Natural killer cell (primary cell): ENCODE measurements around the gene GATB. TPM values are rescaled to one million over a fixed set of nuclear protein-coding genes. Genes with fewer than 3 reads are reported as not detected.

Experiments used
- ATAC-seq, 3 donors: fragments of 150-1000 bp in 2 of 3; fragments of 200-7000 bp in 1 of 3; cut with Tn5 transposase; 1 replicate in 1 of 3; 2 replicates in 2 of 3; pipeline ENCODE4 v1.10.0; 2021; ENCODE audit warnings: mild to moderate bottlenecking in 2 of 3, moderate library complexity in 2 of 3
- DNase-seq, 2 donors: peaks; one replicate each; pipeline versions ENCODE4 v3.0.0 to v3.0.0-alpha.2; 2013 to 2021; ENCODE audit warnings: mixed read lengths in 1 of 2
- H3K27ac ChIP-seq: one replicate; pipeline ENCODE4 v1.5.1; 2013; ENCODE audit warnings: mild to moderate bottlenecking, low read length
- H3K27me3 ChIP-seq: one replicate; pipeline ENCODE4 v1.6.1; 2013; ENCODE audit warnings: low read length; ENCODE audit not compliant: control insufficient read depth, insufficient read depth
- H3K36me3 ChIP-seq: one replicate; pipeline ENCODE4 v1.6.1; 2013; ENCODE audit warnings: low read length; ENCODE audit not compliant: control insufficient read depth, insufficient read depth
- H3K4me1 ChIP-seq: one replicate; pipeline ENCODE4 v1.6.1; 2013; ENCODE audit warnings: low read length; ENCODE audit not compliant: control insufficient read depth, insufficient read depth
- H3K4me3 ChIP-seq: one replicate; pipeline ENCODE4 v1.5.1; 2013; ENCODE audit warnings: low read length
- H3K9me3 ChIP-seq: one replicate; pipeline ENCODE4 v1.6.1; 2013; ENCODE audit warnings: low read length; ENCODE audit not compliant: control insufficient read depth, insufficient read depth
- H3K27ac Mint-ChIP-seq, 2 donors: one replicate each; pipeline ENCODE4 v1.8.0; 2022; ENCODE audit warnings: mild to moderate bottlenecking in 2 of 2, mixed read lengths in 2 of 2, moderate library complexity in 1 of 2
- H3K27me3 Mint-ChIP-seq, 2 donors: one replicate each; pipeline ENCODE4 v1.8.0; 2022; ENCODE audit warnings: low read depth in 2 of 2, mixed read lengths in 2 of 2
- H3K36me3 Mint-ChIP-seq: one replicate; pipeline ENCODE4 v1.8.0; 2022; ENCODE audit warnings: mixed read lengths
- H3K4me1 Mint-ChIP-seq, 2 donors: one replicate each; pipeline ENCODE4 v1.8.0; 2022; ENCODE audit warnings: mixed read lengths in 2 of 2
- H3K4me3 Mint-ChIP-seq: one replicate; pipeline ENCODE4 v1.8.0; 2022; ENCODE audit warnings: mild to moderate bottlenecking, moderate library complexity, mixed read lengths
- H3K9me3 Mint-ChIP-seq, 2 donors: one replicate each; pipeline ENCODE4 v1.8.0; 2022; ENCODE audit warnings: mixed read lengths in 2 of 2
- CTCF ChIP-seq: fragments of 200-600 bp; IDR thresholded peaks from one replicate; pipeline ENCODE4 v1.8.0; 2022; ENCODE audit warnings: antibody characterized with exemption
- WGBS: methylation state at CpG from one replicate; pipeline ENCODE4 v1.1.7; 2013; ENCODE audit warnings: missing lambda C conversion rate; ENCODE audit not compliant: insufficient coverage; 5-methylcytosine and 5-hydroxymethylcytosine counted together
- intact Hi-C: fragments of 100-400 bp; cut with micrococcal nuclease; formaldehyde crosslinking; loops from one replicate; pipeline ENCODE4 v1.14.2; 2022
- total RNA-seq, 4 donors: library from RNA; stranded (reverse); fragments of 120-200 nt in 1 of 4; gene quantifications; one replicate each; pipeline versions ENCODE4 v1.2.3 to v1.2.4, GENCODE V29; 2013 to 2022

Gene GATB
- total RNA-seq, 3 donors from 2014 or later (not counting 1 experiment from before 2014, with no cell fraction given), result 5.6 to 7.2 (median 6.3) TPM

GRCh38 chr4:151728006-151728405 is 32.8 kb downstream of the GATB start:
- 90% methylated on average over 1 of the region's 1 CpG for WGBS
- DNase-seq, result no peak
- Histone ChIP-seq H3K4me1 (no peaks in the 10 kb centered on the region), H3K4me3 (no peak overlapping the region), H3K27me3 (no peaks in the 10 kb centered on the region), H3K27ac (no peak overlapping the region), H3K36me3 (no peaks in the 10 kb centered on the region), H3K9me3 (no peaks in the 10 kb centered on the region)
- Mint-ChIP-seq H3K27ac (no peak overlapping the region), H3K4me3 (no peak overlapping the region), H3K9me3 (no peaks in the 10 kb centered on the region), H3K27me3 (no peaks in the 10 kb centered on the region), H3K4me1 (peaks cover 10 to 14% of the 10 kb centered on the region in 2 donors), H3K36me3 (no peaks in the 10 kb centered on the region)
- no peak for ATAC-seq
- intact Hi-C loops, result no loop called here
- TF ChIP-seq CTCF, result no peak

GRCh38 chr4:151727365-151727764 is 33.4 kb downstream of the GATB start:
- no peaks in the 10 kb centered on the region for H3K36me3 Mint-ChIP-seq
- no peak overlapping the region for H3K4me3 ChIP-seq

GRCh38 chr4:151725087-151725486 is 35.7 kb downstream of the GATB start:
- no peaks in the 10 kb centered on the region for H3K36me3 ChIP-seq
- Mint-ChIP-seq H3K36me3 (no peaks in the 10 kb centered on the region), H3K9me3 (no peaks in the 10 kb centered on the region), H3K4me1 (peaks cover 10 to 14% of the 10 kb centered on the region in 2 donors), H3K4me3 (no peak overlapping the region), H3K27me3 (no peaks in the 10 kb centered on the region), H3K27ac (no peak overlapping the region)
- WGBS, result 95% methylated on average over 2 of the region's 2 CpGs
- no peak overlapping the region for H3K27ac ChIP-seq
- no peaks in the 10 kb centered on the region for H3K9me3 ChIP-seq
- ATAC-seq, result no peak
- no peak overlapping the region for H3K4me3 ChIP-seq
- H3K4me1 ChIP-seq, result no peaks in the 10 kb centered on the region
- TF ChIP-seq CTCF, result no peak
- DNase-seq, result no peak
- intact Hi-C loops, result no loop called here
- no peaks in the 10 kb centered on the region for H3K27me3 ChIP-seq

More at GRCh38 chr4:151727365-151727764, 33.4 kb downstream of the GATB start:
- H3K27me3 ChIP-seq, result no peaks in the 10 kb centered on the region
- TF ChIP-seq CTCF, result no peak
- H3K36me3 ChIP-seq, result no peaks in the 10 kb centered on the region
- no peaks in the 10 kb centered on the region for H3K4me1 ChIP-seq
- Mint-ChIP-seq H3K4me1 (peaks cover 10 to 14% of the 10 kb centered on the region in 2 donors), H3K27ac (no peak overlapping the region), H3K9me3 (no peaks in the 10 kb centered on the region), H3K4me3 (no peak overlapping the region), H3K27me3 (no peaks in the 10 kb centered on the region)
- no peak overlapping the region for H3K27ac ChIP-seq
- DNase-seq (no peak), ATAC-seq (no peak)
- H3K9me3 ChIP-seq, result no peaks in the 10 kb centered on the region
- WGBS, result 93% methylated on average over 1 of the region's 1 CpG
- intact Hi-C loops, result no loop called here

- no peak overlapping the region for H3K27ac Mint-ChIP-seq
These were observed 38.9 kb downstream of the GATB start for GRCh38 chr4:151721916-151722315.

More at GRCh38 chr4:151721916-151722315, 38.9 kb downstream of the GATB start:
- H3K27me3 Mint-ChIP-seq, result no peaks in the 10 kb centered on the region
- Histone ChIP-seq H3K9me3 (no peaks in the 10 kb centered on the region), H3K36me3 (no peaks in the 10 kb centered on the region), H3K4me1 (no peaks in the 10 kb centered on the region), H3K27me3 (no peaks in the 10 kb centered on the region), H3K4me3 (no peak overlapping the region), H3K27ac (no peak overlapping the region)
- ATAC-seq, result no peak
- no peaks in the 10 kb centered on the region for H3K9me3 Mint-ChIP-seq
- intact Hi-C loops, result no loop called here
- no peak for TF ChIP-seq CTCF
- DNase-seq, result no peak
- no peaks in the 10 kb centered on the region for H3K36me3 Mint-ChIP-seq
- H3K4me1 Mint-ChIP-seq, result peaks cover 10% of the 10 kb centered on the region in 2 donors
- H3K4me3 Mint-ChIP-seq, result no peak overlapping the region
- 100% methylated on average over 2 of the region's 2 CpGs for WGBS
